Omental fat pad (tissue), 4 donors: ENCODE data around the gene SENP1. TPM values are rescaled to one million over a fixed set of nuclear protein-coding genes. Genes with fewer than 3 reads are reported as not detected.
"Not testable (repeated sequence)": the region's sequence is repeated elsewhere in the genome, so short reads cannot be mapped to it uniquely, and the experiment has no call there.

ENCODE experiments used
- ATAC-seq: fragments of 150-250 bp; one replicate; pipeline ENCODE4 v1.9.1; 2016; ENCODE audit warnings: mild to moderate bottlenecking, moderate library complexity; ENCODE audit not compliant: low FRiP score
- DNase-seq: peaks from one replicate; pipeline ENCODE4 v3.0.0-alpha.2; 2019; ENCODE audit warnings: low spot score
- total RNA-seq, 4 donors: library from RNA; depleted of rRNA; stranded (reverse); fragments of >200 nt; gene quantifications; one replicate each; pipeline ENCODE4 v1.1.0, GENCODE V29; 2016
- TF ChIP-seq, protein P1 (sequence below), 3 donors: fragments of 450-650 bp; IDR thresholded peaks; one replicate each; pipeline ENCODE4 v1.5.1; 2016 to 2017; ENCODE audit warnings: antibody characterized with exemption in 3 of 3, mild to moderate bottlenecking in 3 of 3, moderate library complexity in 2 of 3

Gene SENP1
- total RNA-seq, 4 donors from 2014 or later = 13.6 to 23.0 (median 18.2) TPM

DNA sequence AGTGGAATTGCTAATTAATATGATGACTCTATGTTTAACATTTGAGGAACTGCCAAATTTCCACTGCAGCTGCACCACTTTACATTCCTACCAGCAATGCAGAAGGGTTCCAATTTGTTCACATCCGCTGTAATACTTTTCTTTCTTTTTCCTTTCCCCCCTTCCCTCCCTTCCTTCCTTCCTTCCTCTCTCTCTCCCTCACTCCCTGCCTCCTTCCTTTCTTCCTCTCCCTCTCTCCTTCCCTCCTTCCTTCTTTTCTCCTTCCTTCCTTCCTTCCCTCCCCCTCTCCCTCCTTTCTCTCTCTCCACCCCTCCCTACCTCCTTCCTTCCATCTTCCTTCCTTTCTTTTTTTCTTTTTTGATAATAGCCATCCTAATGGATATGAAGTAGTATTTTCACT is 10.1 kb upstream of the SENP1 start:
- DNase-seq (no peak), ATAC-seq (no peak)
- TF ChIP-seq, protein P1, sequence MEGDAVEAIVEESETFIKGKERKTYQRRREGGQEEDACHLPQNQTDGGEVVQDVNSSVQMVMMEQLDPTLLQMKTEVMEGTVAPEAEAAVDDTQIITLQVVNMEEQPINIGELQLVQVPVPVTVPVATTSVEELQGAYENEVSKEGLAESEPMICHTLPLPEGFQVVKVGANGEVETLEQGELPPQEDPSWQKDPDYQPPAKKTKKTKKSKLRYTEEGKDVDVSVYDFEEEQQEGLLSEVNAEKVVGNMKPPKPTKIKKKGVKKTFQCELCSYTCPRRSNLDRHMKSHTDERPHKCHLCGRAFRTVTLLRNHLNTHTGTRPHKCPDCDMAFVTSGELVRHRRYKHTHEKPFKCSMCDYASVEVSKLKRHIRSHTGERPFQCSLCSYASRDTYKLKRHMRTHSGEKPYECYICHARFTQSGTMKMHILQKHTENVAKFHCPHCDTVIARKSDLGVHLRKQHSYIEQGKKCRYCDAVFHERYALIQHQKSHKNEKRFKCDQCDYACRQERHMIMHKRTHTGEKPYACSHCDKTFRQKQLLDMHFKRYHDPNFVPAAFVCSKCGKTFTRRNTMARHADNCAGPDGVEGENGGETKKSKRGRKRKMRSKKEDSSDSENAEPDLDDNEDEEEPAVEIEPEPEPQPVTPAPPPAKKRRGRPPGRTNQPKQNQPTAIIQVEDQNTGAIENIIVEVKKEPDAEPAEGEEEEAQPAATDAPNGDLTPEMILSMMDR (IDR thresholded peaks at IDR 0.05) = no peak

DNA sequence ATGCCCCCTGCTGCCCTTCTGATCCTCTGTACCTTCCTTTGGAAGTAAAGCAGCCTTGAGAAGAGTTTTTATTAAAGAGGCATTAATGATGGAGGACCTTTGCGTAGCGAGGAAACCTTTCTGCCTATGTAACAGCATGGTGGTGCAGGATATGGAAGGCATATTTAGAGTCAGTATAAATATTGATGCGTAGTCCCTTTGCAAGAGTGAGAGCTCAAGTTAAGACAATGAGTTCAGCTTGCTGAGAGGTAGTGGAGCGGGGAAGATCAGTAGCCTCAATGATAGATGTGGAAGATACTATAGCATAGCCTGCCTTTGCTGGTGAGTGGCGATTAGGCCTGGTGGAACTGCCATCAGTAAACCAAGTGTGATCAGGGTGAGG is 5.4 kb upstream of the SENP1 start:
- DNase-seq, ATAC-seq: not testable (repeated sequence)

DNA sequence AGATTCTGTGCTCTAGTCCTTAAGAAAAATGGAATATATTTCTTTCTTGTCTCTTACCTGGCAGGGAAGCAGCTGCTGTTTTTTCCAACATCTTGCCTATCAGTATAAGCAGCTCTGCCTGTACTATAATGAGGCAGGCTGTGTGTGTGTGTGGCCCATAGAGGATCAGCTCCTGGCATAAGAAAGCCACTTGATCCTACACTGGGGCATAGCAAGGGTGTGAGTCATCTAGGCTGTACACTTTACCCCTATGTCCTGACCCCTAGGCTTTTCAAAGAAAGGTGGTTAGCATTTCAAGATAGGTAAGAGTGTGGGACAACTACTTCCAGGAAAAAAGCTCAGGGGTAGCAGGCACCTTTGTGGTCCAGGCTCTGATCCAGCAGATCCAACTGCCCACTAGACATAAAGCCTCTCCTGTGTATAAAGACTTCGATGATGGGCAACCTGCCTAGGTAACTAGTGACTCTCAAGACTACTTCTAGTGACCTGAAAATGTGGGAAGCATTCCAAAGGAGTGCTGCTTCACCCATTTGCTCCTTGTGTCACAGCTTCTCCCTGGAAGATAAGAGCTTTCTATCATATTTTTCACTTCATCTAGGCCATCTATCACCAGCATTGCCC is 4.9 kb upstream of the SENP1 start:
- TF ChIP-seq, protein P1 (IDR thresholded peaks at IDR 0.05) = no peak
- no peak for DNase-seq
- ATAC-seq = no peak

DNA sequence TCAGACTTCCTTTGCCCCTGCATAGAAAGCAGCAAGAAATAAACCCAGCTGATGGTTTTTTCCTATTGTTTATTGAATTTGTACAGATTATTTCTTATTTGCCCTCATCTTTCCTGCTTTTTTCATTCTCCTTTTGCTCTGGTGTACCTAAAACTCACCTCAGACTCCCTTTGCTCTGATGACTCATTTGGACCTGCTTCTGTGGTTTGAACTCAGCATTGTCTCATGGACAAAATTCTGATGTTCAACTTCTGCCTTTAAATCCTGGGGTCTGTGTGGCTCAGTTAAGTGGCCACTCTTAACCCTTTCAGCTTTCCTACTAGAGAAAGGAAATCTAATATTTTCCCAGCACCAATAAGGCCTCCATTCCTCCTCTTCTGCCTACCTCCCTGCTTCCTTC is 3.5 kb upstream of the SENP1 start:
- no peak for DNase-seq
- ATAC-seq = no peak
- TF ChIP-seq, protein P1 (IDR thresholded peaks at IDR 0.05) = no peak

DNA sequence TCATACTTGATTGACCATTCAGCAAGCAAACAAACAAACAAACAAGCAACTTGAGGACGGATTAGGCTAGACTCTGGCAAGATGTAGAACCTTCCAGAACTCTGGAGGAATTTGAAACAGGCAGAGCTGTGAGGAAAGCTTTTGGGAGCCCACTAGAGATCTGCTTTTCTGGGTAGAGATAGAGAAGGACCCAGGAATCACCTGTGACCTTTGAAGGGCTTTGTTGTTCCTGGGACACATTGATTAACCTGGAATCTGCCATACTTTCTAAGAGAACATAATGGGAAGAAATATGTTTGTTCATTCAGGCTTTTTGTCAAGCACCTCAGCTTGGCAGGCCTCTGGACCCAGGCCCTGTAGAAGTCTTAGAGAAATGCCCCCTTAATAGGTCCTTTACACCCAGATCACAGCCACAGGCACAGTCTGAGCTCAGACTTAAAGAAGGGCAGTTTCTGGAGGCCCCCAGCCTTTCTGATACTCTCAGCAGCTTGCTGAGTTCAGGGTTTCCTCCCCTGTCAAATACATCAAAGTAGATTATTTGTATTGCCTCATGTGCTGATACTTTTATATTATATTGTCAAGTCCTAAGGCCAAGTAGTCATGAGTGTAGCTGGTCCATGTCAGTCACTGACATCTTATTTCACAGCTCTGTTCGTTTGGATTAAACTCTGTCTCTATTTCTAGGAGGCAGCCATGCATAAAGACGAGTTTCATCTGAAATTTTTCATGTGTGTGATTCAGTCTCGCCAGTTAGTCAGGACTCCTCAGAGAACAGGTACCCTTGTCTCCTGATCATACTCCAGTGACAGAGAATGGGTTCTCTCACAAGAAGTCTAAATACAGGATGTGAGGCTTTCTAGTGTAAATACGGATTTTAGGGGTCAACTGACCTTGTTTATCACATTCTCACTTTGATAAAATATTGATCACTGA is 1.1 kb upstream of the SENP1 start:
- DNase-seq (no peak), ATAC-seq (no peak)
- TF ChIP-seq, protein P1 (IDR thresholded peaks at IDR 0.05) = no peak

DNA sequence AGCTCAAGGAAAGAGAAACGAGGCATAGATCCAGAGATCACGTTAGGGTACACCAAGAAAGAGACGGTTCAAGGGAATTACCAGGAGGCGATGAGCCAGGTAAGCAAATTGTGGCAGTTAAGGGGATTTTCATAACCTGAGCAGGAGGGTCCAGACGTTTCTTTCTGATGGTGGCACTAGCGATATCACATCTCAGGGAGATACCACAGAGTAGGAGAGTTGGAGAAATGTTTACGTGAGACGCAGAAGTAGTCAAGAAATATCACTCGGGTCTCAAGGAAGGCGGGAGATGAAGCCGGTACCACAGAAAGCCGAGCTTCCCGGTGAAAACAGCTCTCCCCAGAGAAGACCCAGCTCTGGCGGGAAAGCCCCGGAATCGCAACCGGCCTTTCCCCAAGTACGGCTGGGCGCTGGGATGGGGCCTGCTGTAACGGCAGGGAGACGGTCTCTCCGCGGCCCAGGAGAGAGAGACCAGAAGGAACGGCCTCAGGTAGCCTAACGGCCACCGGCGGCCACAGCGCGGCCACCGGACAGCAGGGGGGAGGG is 485 bp downstream of the SENP1 start:
- no peak for DNase-seq
- no peak for ATAC-seq
- TF ChIP-seq, protein P1 (IDR thresholded peaks at IDR 0.05) = no peak

DNA sequence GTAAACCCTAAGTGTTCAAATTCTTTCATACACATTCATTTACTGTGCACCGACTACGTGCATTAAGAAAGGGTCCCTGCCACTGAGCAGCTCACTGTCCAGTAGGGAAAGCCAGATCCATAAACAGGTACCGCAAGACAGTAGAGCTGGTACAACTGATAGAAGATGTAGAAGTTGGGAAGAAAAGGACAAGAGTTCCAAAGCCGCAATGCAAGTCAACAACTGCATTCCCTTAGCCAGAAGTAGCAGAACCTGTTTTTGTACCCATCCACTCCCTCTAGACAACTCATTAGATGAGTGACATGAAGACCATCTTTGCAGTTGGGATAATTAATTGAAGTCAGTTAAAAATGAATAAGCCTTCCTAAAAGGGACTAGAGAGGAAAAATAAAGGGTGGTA is 1.3 kb downstream of the SENP1 start:
- ATAC-seq (no peak), DNase-seq (no peak)
- TF ChIP-seq, protein P1 (IDR thresholded peaks at IDR 0.05) = no peak
